Stimulated activated memory B cell treated with anti-CD40 and anti-IgM and Interleukin-4, amounts not matched to agents 10 μg/mL and 1 μg/mL and 100 μg/mL, for 72 hours (primary cell): ENCODE data around the gene CMTM7.
"Not testable (repeated sequence)": the region's sequence is repeated elsewhere in the genome, so short reads cannot be mapped to it uniquely, and the experiment has no call there.

Experiments used
- ATAC-seq: fragments of 150-1000 bp; cut with Tn5 transposase; 2 replicates; pipeline ENCODE4 v1.10.0; 2021
- H3K27ac Mint-ChIP-seq: one replicate; pipeline ENCODE4 v1.8.0; 2022; ENCODE audit warnings: mild to moderate bottlenecking, mixed read lengths
- H3K27me3 Mint-ChIP-seq: one replicate; pipeline ENCODE4 v1.8.0; 2022; ENCODE audit warnings: mixed read lengths
- H3K36me3 Mint-ChIP-seq: one replicate; pipeline ENCODE4 v1.8.0; 2022; ENCODE audit warnings: mixed read lengths
- H3K4me1 Mint-ChIP-seq: one replicate; pipeline ENCODE4 v1.8.0; 2022; ENCODE audit warnings: mixed read lengths
- H3K4me3 Mint-ChIP-seq: one replicate; pipeline ENCODE4 v1.8.0; 2022; ENCODE audit warnings: mild to moderate bottlenecking, moderate library complexity, mixed read lengths
- H3K9me3 Mint-ChIP-seq: one replicate; pipeline ENCODE4 v1.8.0; 2022; ENCODE audit warnings: mixed read lengths

Gene CMTM7

DNA sequence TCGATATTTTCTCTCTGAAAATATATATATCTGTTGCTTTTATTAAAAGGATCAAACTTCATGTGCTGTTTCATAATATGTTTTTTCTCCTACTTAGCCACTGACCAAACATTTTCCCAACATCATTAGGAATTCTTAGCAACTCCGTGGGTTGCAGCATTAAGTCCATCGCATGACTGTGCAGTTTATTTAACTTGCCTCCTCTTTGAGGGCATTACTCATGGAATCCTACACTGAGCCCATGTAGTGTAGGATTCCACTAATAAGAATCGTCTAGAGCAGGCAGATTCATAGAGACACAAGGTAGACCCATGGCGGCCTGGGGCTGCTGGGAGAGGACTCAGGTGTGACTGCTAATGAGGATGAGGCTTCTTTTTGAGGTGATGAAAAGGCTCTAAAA lies 61.7 kb downstream of the CMTM7 start:
- no peak overlapping the region for H3K4me3 Mint-ChIP-seq
- no peaks in the 10 kb centered on the region for H3K27me3 Mint-ChIP-seq
- peaks cover 70% of the 10 kb centered on the region for H3K36me3 Mint-ChIP-seq
- ATAC-seq: no peak
- peak overlapping the region; percentile 46 for H3K27ac Mint-ChIP-seq
- H3K4me1 Mint-ChIP-seq: peaks cover 59% of the 10 kb centered on the region
- H3K9me3 Mint-ChIP-seq: no peaks in the 10 kb centered on the region

DNA sequence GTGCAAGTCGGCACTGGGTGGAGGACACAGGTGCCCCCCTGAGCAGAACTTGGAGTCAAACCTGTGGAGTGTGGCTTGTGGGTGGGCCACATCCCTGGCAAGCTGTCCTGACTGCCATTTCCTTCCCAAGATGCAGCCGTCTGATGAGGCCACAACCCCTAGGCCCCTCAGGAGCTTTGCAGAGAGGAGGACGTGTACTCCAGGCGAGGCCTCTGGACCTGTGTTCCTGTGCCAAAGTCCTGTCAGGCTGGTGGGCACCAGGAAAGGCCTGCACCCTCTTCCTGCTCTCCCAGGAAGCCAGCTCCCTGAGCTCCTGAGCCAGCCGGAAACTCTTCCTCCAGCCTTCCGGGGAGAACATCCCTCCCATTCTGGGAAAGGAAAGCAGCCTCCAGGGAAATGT lies 62.5 kb downstream of the CMTM7 start:
- no peak for ATAC-seq
- Mint-ChIP-seq H3K9me3 (no peaks in the 10 kb centered on the region), H3K27ac (peak overlapping the region; percentile 91), H3K27me3 (no peaks in the 10 kb centered on the region), H3K4me1 (peaks cover 58% of the 10 kb centered on the region), H3K36me3 (peaks cover 65% of the 10 kb centered on the region), H3K4me3 (no peak overlapping the region)

DNA sequence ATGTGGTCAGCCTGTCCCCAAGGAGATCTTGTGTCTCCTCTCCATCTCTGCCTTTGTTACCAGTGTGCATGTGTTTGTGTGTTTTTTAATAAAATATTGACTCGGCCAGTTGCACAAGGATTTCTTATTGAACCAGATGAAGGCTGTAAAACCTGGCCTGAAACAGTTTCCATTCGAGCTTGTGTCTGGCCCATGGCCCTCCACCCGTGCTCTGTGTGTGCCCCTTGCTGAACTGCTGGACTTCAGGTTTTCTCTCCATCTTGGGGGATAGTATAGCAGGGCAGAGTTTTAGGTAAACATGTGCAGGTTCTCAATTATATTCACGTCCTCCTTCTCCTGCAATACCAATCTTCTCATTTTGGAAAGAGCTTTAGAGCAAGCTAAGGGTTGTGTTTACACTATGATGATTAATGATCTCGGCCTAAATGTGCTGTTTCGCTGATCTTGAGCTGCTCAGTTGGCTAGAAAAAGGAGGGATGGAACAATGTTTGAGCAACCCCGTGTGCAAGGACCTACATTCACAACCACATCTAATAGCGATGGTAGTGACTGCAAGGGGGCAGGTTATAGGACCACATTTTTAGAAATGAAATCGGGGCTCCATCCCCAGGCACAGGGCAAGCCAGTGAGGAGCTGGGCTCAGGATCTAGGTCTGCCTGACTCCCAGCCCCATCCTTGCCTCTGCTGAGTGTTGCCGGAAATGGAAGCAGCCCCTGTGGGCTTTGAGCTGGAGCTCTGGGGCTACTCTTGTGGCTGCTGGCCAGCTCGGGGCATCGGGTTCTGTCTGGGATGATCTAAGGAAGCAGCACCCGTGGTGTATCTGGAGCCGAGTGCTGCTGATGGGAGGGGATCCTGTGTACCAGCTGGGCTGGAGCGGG lies 63.3 kb downstream of the CMTM7 start:
- no peak for ATAC-seq
- peaks cover 58% of the 10 kb centered on the region for H3K4me1 Mint-ChIP-seq
- H3K36me3 Mint-ChIP-seq: peaks cover 60% of the 10 kb centered on the region
- H3K9me3 Mint-ChIP-seq: no peaks in the 10 kb centered on the region
- peak overlapping the region; percentile 91 for H3K27ac Mint-ChIP-seq
- no peak overlapping the region for H3K4me3 Mint-ChIP-seq
- no peaks in the 10 kb centered on the region for H3K27me3 Mint-ChIP-seq

DNA sequence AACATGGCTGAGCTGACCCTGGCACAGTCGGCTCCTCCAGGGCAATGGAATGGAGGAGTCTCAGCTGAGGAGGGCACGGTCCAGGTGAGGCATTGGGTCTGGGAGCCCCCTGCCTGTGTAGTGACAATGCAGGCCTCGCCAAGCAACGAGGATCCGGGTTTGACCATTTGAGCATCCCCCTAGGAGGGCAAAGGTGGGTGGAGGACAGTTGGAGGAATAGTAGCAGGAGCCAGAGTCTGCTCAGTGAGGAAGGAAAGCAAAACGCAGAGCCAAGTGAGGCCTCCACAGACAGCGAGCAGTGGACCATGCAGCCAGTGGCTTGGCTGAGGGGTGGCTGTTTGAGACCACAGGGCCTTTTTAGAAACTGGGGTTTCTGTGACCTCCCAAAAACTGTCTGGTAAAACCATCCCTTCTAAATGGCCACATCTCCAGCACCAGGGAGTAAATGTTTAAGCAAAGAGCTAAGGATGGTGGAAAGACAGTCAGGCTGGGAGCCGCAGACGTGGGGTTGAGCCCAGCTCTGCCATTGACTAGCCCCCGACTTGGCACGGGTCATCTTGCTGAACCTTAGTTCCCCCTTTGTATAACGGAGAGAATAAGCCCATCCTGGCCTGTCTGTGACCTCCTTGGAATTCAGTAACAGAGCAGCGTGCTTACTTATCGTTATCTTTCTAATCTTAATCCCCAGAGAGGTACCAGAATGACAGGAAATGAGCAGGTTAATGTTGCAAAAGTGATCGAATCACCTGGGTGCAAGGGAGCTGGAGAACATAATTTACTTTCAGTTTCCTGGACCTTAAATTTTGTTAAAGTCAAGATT lies 64.2 kb downstream of the CMTM7 start:
- Mint-ChIP-seq H3K36me3 (peaks cover 52% of the 10 kb centered on the region), H3K4me1 (peaks cover 50% of the 10 kb centered on the region), H3K27ac (peak overlapping the region; percentile 91), H3K27me3 (no peaks in the 10 kb centered on the region), H3K4me3 (peak overlapping the region; percentile 7), H3K9me3 (no peaks in the 10 kb centered on the region)
- ATAC-seq: peak; percentile 24

DNA sequence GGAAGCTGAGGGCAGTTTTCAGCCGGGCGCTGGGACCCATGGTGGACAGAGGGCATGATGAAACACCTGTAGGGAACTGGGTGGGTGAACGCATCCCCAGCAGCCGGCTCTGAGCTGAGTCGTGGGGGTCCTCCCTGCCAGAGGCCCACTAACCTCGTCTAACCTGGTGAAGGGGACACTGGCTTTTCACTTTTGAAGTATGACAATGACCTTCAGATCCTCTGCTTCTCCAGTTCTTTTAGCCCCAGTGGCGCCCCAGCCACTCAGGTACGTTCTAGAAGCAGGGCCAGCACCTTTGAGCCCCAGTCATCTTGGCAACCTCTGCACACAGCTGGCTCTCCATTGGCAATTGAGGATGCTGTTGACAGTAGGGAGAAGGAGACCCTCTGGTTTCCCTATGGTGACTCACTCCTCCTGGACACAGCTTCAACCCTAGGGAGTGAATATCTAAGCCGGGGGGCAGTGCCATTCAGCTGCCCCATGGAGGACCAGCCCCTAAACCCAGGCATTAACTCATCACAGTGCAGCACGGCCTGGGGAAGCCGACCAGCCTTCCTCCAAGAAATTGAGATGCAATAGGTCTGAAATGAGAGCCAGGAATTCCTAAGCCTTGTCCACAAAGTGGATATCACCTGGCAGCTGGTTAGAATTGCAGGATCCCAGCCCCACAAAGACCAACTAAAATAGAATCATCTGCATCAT lies 64.9 kb downstream of the CMTM7 start:
- Mint-ChIP-seq H3K4me3 (no peak overlapping the region), H3K4me1 (peaks cover 47% of the 10 kb centered on the region), H3K9me3 (no peaks in the 10 kb centered on the region), H3K36me3 (peaks cover 49% of the 10 kb centered on the region), H3K27ac (peak overlapping the region; percentile 91), H3K27me3 (no peaks in the 10 kb centered on the region)
- ATAC-seq: no peak

DNA sequence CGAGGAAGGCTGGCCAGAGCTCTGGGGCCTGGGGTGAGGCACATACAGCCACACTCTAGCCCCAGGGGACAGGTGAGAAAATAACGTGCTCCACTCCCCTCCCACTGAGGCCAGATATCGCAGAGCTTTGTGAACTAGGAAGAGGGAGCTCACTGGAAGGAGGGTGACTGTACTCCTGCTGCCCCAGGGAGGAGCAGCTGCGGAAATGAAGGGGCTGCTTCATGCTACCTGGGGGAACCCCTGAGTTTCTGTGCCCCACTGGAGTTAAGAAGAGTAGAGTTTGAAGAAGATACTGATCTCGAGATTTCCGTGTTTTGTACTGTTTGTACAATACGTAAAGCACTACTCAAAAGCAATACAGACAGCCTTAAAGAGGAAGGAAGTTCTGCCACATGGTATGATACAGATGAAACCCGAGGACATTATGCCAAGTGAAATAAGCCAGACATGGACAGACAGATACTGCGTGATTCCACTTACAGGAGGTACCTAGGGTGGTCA lies 66.4 kb downstream of the CMTM7 start:
- Mint-ChIP-seq H3K27me3 (no peaks in the 10 kb centered on the region), H3K36me3 (peaks cover 37% of the 10 kb centered on the region), H3K27ac (peak overlapping the region; percentile 91), H3K9me3 (no peaks in the 10 kb centered on the region), H3K4me1 (peaks cover 47% of the 10 kb centered on the region), H3K4me3 (peak overlapping the region; percentile 73)
- peak; percentile 84 for ATAC-seq

DNA sequence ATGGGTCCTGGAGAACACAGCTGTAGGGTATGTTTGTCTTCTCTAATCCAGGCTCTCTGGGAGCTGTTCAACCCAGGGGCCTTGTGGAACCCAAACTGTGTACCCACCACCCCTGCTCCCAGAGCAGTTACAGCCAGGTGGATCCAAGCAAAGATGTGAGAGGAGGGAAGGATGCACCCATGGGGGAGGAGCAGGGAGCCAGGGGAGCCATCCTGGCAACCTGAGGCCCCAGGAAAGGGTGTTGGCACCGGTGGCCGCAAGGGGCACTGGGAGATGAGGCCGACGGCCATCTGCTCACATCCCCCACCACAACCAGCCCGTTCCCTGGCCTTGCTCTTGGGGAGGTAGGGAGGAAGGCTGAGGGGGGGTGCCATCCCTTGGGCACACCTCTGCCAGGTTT lies 67.8 kb downstream of the CMTM7 start:
- H3K9me3 Mint-ChIP-seq: no peaks in the 10 kb centered on the region
- no peaks in the 10 kb centered on the region for H3K27me3 Mint-ChIP-seq
- no peak for ATAC-seq
- H3K4me3 Mint-ChIP-seq: no peak overlapping the region
- H3K36me3 Mint-ChIP-seq: peaks cover 28% of the 10 kb centered on the region
- no peak overlapping the region for H3K27ac Mint-ChIP-seq
- H3K4me1 Mint-ChIP-seq: peaks cover 41% of the 10 kb centered on the region

DNA sequence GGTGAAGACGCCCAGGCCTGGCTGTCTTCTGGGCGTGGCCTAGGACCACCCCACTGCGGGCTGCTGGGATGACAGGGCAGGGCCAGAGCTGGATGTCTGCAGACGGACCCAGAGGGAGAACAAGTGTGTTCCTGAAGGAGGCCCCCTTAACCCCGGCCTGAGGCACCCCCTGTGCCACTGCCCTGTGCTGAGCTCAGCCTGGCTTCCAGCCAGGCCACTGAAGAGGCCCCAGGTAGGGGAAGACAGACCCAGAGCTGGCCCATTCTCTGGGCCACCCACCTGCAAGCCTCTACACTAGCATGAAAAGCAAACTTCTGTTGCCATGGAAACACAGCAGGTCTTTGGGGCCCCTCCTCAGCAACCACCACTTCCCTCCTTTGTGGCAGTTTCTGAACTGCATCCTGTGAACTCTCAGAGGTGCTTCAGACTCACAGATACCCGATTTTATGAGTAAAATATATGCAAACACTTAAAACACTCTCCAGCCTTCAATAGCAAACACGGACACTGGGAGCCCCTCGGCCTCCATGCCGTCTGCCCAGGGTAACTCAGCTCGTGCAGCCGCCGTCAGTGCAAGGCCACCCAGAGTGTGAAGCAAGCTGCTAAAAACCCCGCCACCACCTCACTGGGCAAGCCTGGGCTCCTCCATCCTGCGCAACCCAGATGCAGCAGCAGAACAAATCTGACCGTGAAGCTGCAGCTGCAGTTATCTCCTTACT lies 68.5 kb downstream of the CMTM7 start:
- Mint-ChIP-seq H3K27ac (no peak overlapping the region), H3K9me3 (no peaks in the 10 kb centered on the region), H3K27me3 (no peaks in the 10 kb centered on the region), H3K4me1 (peaks cover 34% of the 10 kb centered on the region), H3K36me3 (peaks cover 26% of the 10 kb centered on the region), H3K4me3 (peak overlapping the region; percentile 42)
- peak; percentile 89 for ATAC-seq

DNA sequence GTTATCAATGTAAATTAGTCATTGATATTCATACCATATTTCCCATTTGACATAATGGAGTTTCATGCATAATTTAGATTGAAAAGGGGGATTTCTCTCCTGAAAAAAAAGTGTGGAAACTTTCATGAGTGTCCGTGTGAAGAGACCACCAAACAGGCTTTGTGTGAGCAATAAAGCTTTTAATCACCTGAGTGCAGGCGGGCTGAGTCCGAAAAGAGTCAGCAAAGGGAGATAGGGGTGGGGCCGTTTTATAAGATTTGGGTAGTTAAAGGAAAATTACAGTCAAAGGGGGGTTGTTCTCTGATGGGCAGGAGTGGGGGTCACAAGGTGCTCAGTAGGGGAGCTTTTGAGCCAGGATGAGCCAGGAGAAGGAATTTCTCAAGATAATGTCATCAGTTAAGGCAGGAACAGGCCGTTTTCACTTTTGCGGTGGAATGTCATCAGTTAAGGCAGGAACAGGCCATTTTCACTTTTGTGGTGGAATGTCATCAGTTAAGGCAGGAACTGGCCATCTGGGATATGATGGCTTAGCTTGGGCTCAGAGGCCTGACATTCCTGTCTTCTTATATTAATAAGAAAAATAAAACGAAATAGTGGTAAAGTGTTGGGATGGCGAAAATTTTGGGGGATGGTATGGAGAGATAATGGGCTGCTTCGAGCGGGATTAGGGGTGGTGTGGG lies 69.3 kb downstream of the CMTM7 start:
- Mint-ChIP-seq H3K36me3 (peaks cover 29% of the 10 kb centered on the region), H3K4me1 (peaks cover 33% of the 10 kb centered on the region)
- not testable (repeated sequence) for H3K4me3 Mint-ChIP-seq, H3K9me3 Mint-ChIP-seq, H3K27me3 Mint-ChIP-seq, H3K27ac Mint-ChIP-seq, ATAC-seq

DNA sequence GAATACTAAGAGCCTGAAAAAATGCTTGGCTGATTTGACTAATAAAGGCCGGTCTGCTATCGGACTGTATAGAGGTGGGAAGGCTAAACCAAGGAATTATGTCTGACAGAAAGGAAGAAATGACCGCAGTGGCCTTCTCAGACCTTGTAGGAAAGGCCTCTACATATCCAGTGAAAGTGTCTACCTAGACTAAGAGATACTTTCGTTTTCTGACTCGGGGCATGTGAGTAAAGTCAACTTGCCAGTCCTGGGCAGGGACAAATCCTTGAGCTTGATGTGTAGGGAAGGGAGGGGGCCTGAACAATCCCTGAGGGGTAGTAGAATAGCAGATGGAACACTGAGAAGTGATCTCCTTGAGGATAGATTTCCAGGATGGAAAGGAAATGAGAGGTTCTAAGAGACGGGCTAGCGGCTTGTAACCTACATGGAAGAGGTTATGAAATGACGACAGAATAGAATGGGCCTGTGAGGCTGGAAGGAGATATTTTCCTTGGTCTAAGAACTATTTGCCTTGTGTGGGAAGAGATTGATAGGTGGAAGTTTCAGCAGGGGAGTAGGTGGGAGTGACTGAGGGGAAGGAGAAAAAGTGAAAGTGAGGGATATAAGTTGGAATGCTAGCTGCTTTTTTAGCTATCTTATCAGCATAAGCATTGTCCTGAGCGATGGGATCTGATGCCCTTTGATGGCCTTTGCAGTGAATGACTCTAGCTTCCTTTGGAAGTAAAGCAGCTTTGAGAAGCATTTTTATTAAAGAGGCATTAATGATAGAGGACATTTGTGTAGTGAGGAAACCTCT lies 70.7 kb downstream of the CMTM7 start:
- H3K9me3 Mint-ChIP-seq, H3K4me3 Mint-ChIP-seq, ATAC-seq, H3K27ac Mint-ChIP-seq, H3K27me3 Mint-ChIP-seq: not testable (repeated sequence)
- H3K36me3 Mint-ChIP-seq: peaks cover 31% of the 10 kb centered on the region
- H3K4me1 Mint-ChIP-seq: peaks cover 29% of the 10 kb centered on the region

DNA sequence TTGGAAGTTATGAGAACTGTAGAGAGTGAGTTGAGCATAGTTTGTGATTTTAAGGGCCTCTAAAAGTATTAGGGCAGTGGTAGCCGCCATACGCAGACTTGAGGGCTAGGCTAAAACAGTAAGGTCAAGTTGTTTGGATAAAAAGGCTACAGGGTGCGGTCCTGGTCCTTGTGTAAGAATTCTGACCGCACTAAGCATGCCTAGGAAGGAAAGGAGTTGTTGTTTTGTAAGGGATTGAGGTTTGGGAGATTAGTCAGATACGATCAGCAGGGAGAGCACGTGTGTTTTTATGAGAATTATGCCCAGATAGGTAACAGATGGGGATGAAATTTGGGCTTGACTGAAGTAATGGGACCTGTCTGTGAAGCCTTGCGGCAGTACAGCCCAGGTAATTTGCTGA lies 71.8 kb downstream of the CMTM7 start:
- H3K36me3 Mint-ChIP-seq: peaks cover 24% of the 10 kb centered on the region

DNA sequence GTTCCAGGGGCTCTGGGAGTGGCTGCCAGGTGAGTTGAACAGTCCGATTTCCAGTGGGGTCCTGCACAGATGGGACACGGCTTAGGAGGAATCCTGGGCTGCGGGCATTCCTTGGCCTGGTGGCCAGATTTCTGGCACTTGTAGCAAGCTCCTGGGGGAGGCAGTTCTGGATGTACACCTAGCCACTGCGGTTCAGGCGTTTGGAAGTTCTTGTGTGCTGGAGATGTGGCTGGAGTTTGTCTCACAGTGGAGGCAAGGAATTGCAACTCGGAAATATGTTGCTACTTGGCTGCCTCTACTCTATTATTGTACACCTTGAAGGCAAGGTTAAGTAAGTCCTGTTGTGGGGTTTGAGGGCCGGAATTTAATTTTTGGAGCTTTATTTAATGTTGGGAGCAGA lies 73.1 kb downstream of the CMTM7 start:
- H3K4me1 Mint-ChIP-seq: peaks cover 37% of the 10 kb centered on the region

More for the DNA sequence above, 71.8 kb downstream of the CMTM7 start:
- ATAC-seq, H3K27ac Mint-ChIP-seq, H3K9me3 Mint-ChIP-seq, H3K4me3 Mint-ChIP-seq, H3K27me3 Mint-ChIP-seq: not testable (repeated sequence)
- peaks cover 25% of the 10 kb centered on the region for H3K4me1 Mint-ChIP-seq

DNA sequence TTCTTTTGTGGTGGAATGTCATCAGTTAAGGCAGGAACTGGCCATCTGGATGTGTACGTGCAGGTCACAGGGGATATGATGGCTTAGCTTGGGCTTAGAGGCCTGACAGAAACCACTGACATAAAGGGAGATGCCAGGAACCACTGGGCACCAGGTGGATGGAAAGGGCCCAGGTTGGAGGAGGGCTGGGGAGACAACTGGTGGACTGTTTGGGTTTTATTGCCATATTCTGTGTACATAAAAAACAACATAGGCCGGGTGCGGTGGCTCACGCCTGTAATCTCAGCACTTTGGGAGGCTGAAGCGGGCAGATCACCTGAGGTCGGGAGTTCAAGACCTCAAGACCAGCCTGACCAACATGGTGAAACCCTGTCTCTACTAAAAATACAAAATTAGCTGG lies 75.2 kb downstream of the CMTM7 start:
- H3K27me3 Mint-ChIP-seq, H3K9me3 Mint-ChIP-seq, ATAC-seq, H3K4me3 Mint-ChIP-seq: not testable (repeated sequence)
- peaks cover 57% of the 10 kb centered on the region for H3K4me1 Mint-ChIP-seq
- peaks cover 45% of the 10 kb centered on the region for H3K36me3 Mint-ChIP-seq
- peak overlapping the region; percentile 58 for H3K27ac Mint-ChIP-seq

More for the DNA sequence above, 73.1 kb downstream of the CMTM7 start:
- not testable (repeated sequence) for H3K27ac Mint-ChIP-seq, H3K9me3 Mint-ChIP-seq, H3K4me3 Mint-ChIP-seq, H3K27me3 Mint-ChIP-seq, ATAC-seq
- peaks cover 34% of the 10 kb centered on the region for H3K36me3 Mint-ChIP-seq
